Astrocyte (in vitro differentiated cells and primary cell): ENCODE measurements around the gene AKAP13. TPM values are rescaled to one million over a fixed set of nuclear protein-coding genes. Genes with fewer than 3 reads are reported as not detected.

Source experiments
- DNase-seq: peaks from one replicate; pipeline ENCODE4 v3.0.0-alpha.2; 2010; ENCODE audit warnings: low read depth
- FAIRE-seq: peaks from 2 replicates; lab custom pipeline; 2011; peaks lifted over from hg19 to GRCh38; lab: Jason Lieb, UNC
- H2AFZ ChIP-seq: 2 replicates; pipeline ENCODE4 v1.6.0; 2012; ENCODE audit warnings: low read depth, low read length, inconsistent platforms
- H3K27ac ChIP-seq: 2 replicates; pipeline ENCODE4 v1.5.1; 2011; ENCODE audit warnings: low read depth, low read length, inconsistent platforms
- H3K27me3 ChIP-seq: 2 replicates; pipeline ENCODE4 v1.6.0; 2011; ENCODE audit warnings: low read length, inconsistent platforms; ENCODE audit not compliant: insufficient read depth
- H3K36me3 ChIP-seq: 2 replicates; pipeline ENCODE4 v1.5.1; 2011; ENCODE audit warnings: low read length, inconsistent platforms; ENCODE audit not compliant: insufficient read depth
- H3K4me1 ChIP-seq: 2 replicates; pipeline ENCODE4 v1.5.1; 2011; ENCODE audit warnings: low read length, inconsistent platforms; ENCODE audit not compliant: insufficient read depth
- H3K4me2 ChIP-seq: 2 replicates; pipeline ENCODE4 v1.6.0; 2012; ENCODE audit warnings: low read length, inconsistent platforms
- H3K4me3 ChIP-seq: 2 replicates; pipeline ENCODE4 v1.5.1; 2011; ENCODE audit warnings: low read depth, mild to moderate bottlenecking, low read length, inconsistent platforms; ENCODE audit not compliant: insufficient read depth
- H3K79me2 ChIP-seq: 2 replicates; pipeline ENCODE4 v1.6.0; 2012; ENCODE audit warnings: mild to moderate bottlenecking, low read length, inconsistent platforms; ENCODE audit not compliant: insufficient read depth
- H3K9ac ChIP-seq: 2 replicates; pipeline ENCODE4 v1.6.0; 2012; ENCODE audit warnings: mild to moderate bottlenecking, low read length, inconsistent platforms
- H3K9me3 ChIP-seq: 2 replicates; pipeline ENCODE4 v1.5.1; 2012; ENCODE audit warnings: low read depth, mild to moderate bottlenecking, low read length, inconsistent platforms; ENCODE audit not compliant: insufficient read depth
- H4K20me1 ChIP-seq: 2 replicates; pipeline ENCODE4 v1.6.0; 2012; ENCODE audit warnings: low read length, inconsistent platforms; ENCODE audit not compliant: insufficient read depth
- H3K27ac Mint-ChIP-seq: one replicate; pipeline ENCODE4 v1.8.0; 2021; ENCODE audit warnings: mild to moderate bottlenecking, mixed read lengths; ENCODE audit not compliant: unreplicated experiment
- H3K27me3 Mint-ChIP-seq: one replicate; pipeline ENCODE4 v1.8.0; 2021; ENCODE audit warnings: low read depth, mixed read lengths; ENCODE audit not compliant: unreplicated experiment
- H3K36me3 Mint-ChIP-seq: one replicate; pipeline ENCODE4 v1.8.0; 2021; ENCODE audit warnings: low read depth, mixed read lengths; ENCODE audit not compliant: unreplicated experiment
- H3K4me1 Mint-ChIP-seq: one replicate; pipeline ENCODE4 v1.8.0; 2021; ENCODE audit warnings: low read depth, mixed read lengths; ENCODE audit not compliant: unreplicated experiment
- H3K4me3 Mint-ChIP-seq: one replicate; pipeline ENCODE4 v1.8.0; 2021; ENCODE audit warnings: mild to moderate bottlenecking, moderate library complexity, mixed read lengths; ENCODE audit not compliant: unreplicated experiment
- H3K9me3 Mint-ChIP-seq: one replicate; pipeline ENCODE4 v1.8.0; 2021; ENCODE audit warnings: mild to moderate bottlenecking, mixed read lengths; ENCODE audit not compliant: unreplicated experiment
- EZH2 ChIP-seq: IDR thresholded peaks from 2 replicates; pipeline ENCODE4 v1.6.1; 2012; ENCODE audit warnings: mild to moderate bottlenecking, low read length, inconsistent platforms; ENCODE audit not compliant: insufficient read depth
- total RNA-seq: library from RNA; stranded (reverse); gene quantifications from 2 replicates; pipeline ENCODE4 v1.2.1, GENCODE V29; 2021
- TF ChIP-seq, protein P1 (sequence below): IDR thresholded peaks from 2 replicates; pipeline ENCODE4 v1.5.1; 2011; ENCODE audit warnings: low read depth, mild to moderate bottlenecking, inconsistent platforms, low read length, moderate library complexity; ENCODE audit not compliant: insufficient read depth

Gene AKAP13
- total RNA-seq, 1 donor from 2014 or later: 98.2 TPM

DNA sequence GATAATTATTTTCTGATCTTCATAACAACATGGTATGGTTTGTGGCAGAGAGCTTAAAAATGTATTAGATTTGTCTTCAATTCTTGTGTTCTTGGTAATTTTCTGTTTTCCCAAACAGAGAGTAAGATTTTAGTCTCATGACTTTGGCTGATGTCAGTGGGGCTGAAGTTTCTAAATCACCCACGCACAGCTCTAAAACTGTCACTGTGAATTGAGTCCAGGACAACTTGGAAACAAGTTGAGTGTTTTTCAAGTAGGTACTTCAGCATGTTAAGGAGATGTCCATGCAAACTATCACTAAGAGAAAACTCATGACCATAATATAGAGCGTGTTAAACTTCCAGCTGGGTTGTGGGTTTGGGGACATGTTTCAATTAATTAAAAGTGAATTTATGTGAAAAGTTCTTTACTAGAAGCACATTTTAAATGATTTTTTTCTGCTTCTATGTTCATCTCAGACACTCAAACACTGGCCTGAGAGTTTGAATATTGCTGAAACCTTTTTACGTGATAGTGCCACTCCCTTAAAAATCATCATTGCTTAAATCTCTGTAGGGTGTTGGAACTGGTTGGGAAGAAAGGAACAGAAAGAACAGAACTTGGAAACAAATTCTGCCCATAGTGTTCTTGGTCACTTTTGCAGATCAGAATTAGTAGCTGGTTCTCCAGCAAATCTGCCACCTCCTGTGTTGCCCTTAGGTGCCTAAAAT, 324.5 kb downstream of the AKAP13 start:
- no peak for TF ChIP-seq EZH2
- no peaks in the 10 kb centered on the region for H3K36me3 ChIP-seq
- FAIRE-seq (no peak), DNase-seq (no peak)
- H2AFZ ChIP-seq: no peak overlapping the region
- H4K20me1 ChIP-seq: peaks cover 10% of the 10 kb centered on the region
- no peak overlapping the region for H3K9ac ChIP-seq
- Mint-ChIP-seq H3K9me3 (no peaks in the 10 kb centered on the region), H3K4me1 (peaks cover 53% of the 10 kb centered on the region), H3K27me3 (no peaks in the 10 kb centered on the region), H3K4me3 (no peak overlapping the region), H3K36me3 (peaks cover 12% of the 10 kb centered on the region), H3K27ac (peak overlapping the region; percentile 66)
- no peak overlapping the region for H3K27ac ChIP-seq
- H3K4me2 ChIP-seq: no peak overlapping the region
- no peaks in the 10 kb centered on the region for H3K79me2 ChIP-seq
- H3K9me3 ChIP-seq: no peaks in the 10 kb centered on the region
- no peaks in the 10 kb centered on the region for H3K27me3 ChIP-seq
- peaks cover 23% of the 10 kb centered on the region for H3K4me1 ChIP-seq
- H3K4me3 ChIP-seq: no peak overlapping the region

DNA sequence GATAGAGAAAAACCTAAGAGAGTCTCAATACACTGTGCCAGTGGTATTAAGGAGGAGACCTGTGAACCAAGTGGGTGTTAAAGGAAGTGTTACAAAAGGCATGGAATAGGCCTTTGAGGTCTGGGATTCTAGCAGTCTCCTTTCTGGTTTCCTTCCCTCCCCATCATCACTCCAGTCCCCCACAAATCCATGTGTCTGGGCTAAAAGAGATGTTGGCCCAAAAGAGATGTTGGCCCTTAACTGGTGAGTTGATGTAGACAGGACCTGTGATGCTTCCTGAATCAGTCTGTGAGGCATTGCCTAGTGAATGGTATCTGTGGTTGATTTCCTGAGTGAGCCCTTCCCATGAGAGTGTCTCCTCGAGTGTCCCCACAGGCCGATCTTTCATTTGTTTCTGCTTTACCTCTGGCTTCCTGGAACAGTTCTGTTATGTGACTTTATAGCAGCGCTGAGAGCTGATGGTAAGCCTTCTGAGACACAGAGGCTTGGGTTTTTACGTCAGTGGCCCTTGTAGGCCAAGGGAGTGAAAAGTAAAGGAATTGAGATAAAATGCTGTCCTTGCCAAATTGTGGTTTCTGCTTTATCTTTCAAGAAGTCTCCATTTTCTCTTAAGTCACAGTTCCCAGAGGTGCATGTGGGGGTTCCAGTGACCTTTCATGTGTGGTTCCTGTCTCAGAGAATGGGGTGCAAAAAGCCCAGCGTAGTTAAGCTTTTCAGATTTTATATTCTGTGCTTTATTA, 326.5 kb downstream of the AKAP13 start:
- no peaks in the 10 kb centered on the region for H3K36me3 ChIP-seq
- peaks cover 23% of the 10 kb centered on the region for H3K4me1 ChIP-seq
- Mint-ChIP-seq H3K9me3 (no peaks in the 10 kb centered on the region), H3K27me3 (no peaks in the 10 kb centered on the region), H3K27ac (peak overlapping the region; percentile 75), H3K4me1 (peaks cover 54% of the 10 kb centered on the region), H3K4me3 (peak overlapping the region; percentile 43), H3K36me3 (peaks cover 9% of the 10 kb centered on the region)
- H2AFZ ChIP-seq: no peak overlapping the region
- peak overlapping the region; percentile 41 for H3K9ac ChIP-seq
- H3K4me3 ChIP-seq: no peak overlapping the region
- FAIRE-seq: no peak
- peaks cover 10% of the 10 kb centered on the region for H4K20me1 ChIP-seq
- H3K9me3 ChIP-seq: no peaks in the 10 kb centered on the region
- H3K4me2 ChIP-seq: peak overlapping the region; percentile 67
- TF ChIP-seq, protein P1, sequence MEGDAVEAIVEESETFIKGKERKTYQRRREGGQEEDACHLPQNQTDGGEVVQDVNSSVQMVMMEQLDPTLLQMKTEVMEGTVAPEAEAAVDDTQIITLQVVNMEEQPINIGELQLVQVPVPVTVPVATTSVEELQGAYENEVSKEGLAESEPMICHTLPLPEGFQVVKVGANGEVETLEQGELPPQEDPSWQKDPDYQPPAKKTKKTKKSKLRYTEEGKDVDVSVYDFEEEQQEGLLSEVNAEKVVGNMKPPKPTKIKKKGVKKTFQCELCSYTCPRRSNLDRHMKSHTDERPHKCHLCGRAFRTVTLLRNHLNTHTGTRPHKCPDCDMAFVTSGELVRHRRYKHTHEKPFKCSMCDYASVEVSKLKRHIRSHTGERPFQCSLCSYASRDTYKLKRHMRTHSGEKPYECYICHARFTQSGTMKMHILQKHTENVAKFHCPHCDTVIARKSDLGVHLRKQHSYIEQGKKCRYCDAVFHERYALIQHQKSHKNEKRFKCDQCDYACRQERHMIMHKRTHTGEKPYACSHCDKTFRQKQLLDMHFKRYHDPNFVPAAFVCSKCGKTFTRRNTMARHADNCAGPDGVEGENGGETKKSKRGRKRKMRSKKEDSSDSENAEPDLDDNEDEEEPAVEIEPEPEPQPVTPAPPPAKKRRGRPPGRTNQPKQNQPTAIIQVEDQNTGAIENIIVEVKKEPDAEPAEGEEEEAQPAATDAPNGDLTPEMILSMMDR: no peak
- TF ChIP-seq EZH2: no peak
- H3K27me3 ChIP-seq: no peaks in the 10 kb centered on the region
- H3K79me2 ChIP-seq: no peaks in the 10 kb centered on the region
- H3K27ac ChIP-seq: peak overlapping the region; percentile 46
- DNase-seq: peak; percentile 87

DNA sequence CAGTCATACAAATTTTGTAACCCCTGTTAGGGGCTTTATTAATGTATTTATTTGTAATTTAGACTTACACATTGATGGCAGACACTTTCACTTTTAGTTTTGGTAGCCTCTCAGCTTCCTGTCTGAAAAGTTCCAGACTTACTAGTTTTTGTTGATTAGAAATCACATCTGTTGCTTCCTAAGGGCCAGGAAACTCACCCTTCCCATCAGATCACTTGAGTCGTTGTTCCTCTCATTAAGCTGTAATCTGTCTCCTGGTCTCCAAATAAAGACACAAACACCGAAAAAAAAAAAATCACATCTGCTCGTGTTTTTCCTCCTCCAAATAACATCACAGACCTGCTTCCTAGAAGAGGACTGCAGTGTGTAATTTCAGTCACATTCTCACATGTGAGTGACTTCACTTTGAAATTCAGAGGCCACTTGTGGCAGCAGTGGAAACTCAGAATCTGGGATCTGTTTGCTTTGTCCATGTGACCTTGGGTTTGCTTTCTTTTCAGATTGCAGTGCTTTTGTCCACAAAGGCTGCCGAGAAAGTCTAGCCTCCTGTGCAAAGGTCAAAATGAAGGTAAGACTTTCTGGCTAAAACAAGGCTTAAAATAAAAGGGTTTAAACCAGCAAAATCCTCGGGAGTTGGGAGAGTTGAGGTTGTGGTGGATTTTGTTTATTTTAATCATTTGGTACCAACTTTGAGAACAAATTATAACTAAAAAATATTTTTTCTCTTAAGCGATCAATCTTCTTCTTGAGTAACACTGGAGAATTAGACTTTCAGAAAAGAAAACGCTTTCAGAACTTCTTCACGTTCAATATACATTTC, 327.3 kb downstream of the AKAP13 start:
- DNase-seq: peak; percentile 39
- H3K4me2 ChIP-seq: peak overlapping the region; percentile 67
- Mint-ChIP-seq H3K27ac (peak overlapping the region; percentile 75), H3K4me1 (peaks cover 48% of the 10 kb centered on the region), H3K4me3 (peak overlapping the region; percentile 47), H3K9me3 (no peaks in the 10 kb centered on the region), H3K36me3 (peaks cover 11% of the 10 kb centered on the region), H3K27me3 (no peaks in the 10 kb centered on the region)
- H3K9ac ChIP-seq: peak overlapping the region; percentile 41
- FAIRE-seq: no peak
- peaks cover 23% of the 10 kb centered on the region for H3K4me1 ChIP-seq
- H3K27ac ChIP-seq: peak overlapping the region; percentile 46
- H3K4me3 ChIP-seq: no peak overlapping the region
- H3K27me3 ChIP-seq: no peaks in the 10 kb centered on the region
- H3K9me3 ChIP-seq: no peaks in the 10 kb centered on the region
- H2AFZ ChIP-seq: no peak overlapping the region
- H3K79me2 ChIP-seq: no peaks in the 10 kb centered on the region
- H4K20me1 ChIP-seq: peaks cover 5% of the 10 kb centered on the region
- TF ChIP-seq EZH2: no peak
- TF ChIP-seq, protein P1: no peak
- H3K36me3 ChIP-seq: no peaks in the 10 kb centered on the region
